ENCODE data around the gene PAF1. TPM values are rescaled to one million over a fixed set of nuclear protein-coding genes. Genes with fewer than 3 reads are reported as not detected.
A peak's percentile ranks its signal among the peaks of the same experiment; 100 is the strongest.

The PAF1 gene
- total RNA-seq, 1 experiment from 2014 or later, result 901 TPM

- CTCF ChIA-PET, result interaction anchor here (0.9 to 6.8 kb wide), 9 partner anchors 7 to 125 kb away, joined by 4 to 280 read pairs (median 13); partner anchors contain the start of genes MED29, PAF1 and RPS16
- Histone ChIP-seq H3K27me3 (ENCODE audit: control insufficient read depth, insufficient read depth, low read length) (no peaks in the 10 kb centered on the region), H3K27ac (ENCODE audit: low read length) (peak overlapping the region; percentile 92), H3K4me3 (ENCODE audit: low read depth in 2 of 2, low read length in 2 of 2) (peak overlapping the region in 1 of 2 experiments; percentile 55; a peak in 2 of 4 replicates), H3K36me3 (ENCODE audit: control insufficient read depth, insufficient read depth, low read length) (peaks cover 13% of the 10 kb centered on the region), H3K9me3 (ENCODE audit: control insufficient read depth, insufficient read depth, low read depth, low read length) (no peaks in the 10 kb centered on the region), H3K4me1 (ENCODE audit: control insufficient read depth, insufficient read depth, low read length) (peaks cover 58% of the 10 kb centered on the region)
- intact Hi-C loops (cut with micrococcal nuclease; ENCODE audit: unreplicated experiment) (loop anchor here (1.0 to 10.0 kb wide), 4 partner anchors 13 to 436 kb away; partner anchors contain the start of gene FBXO17), in situ Hi-C loops (cut with HindIII; ENCODE audit: low pct_unique_long_range_greater_than_20kb, low sequenced_read_pairs) (no loop called here)
- BruUV-seq (replicated peaks), result no TSS peak
- no peak for DNase-seq (ENCODE audit: low read depth, low spot score)
- ATAC-seq, result no peak
- POLR2A ChIA-PET, result interaction anchor here (1.0 to 2.3 kb wide), 9 partner anchors 10 to 64 kb away, joined by 7 to 41 read pairs (median 28); partner anchors contain the start of genes MED29, PAF1 and RPS16
- TF ChIP-seq SIN3A (IDR thresholded peaks at IDR 0.05; ENCODE audit: borderline replicate concordance, insufficient read depth, low read depth, low read length) (no peak), POLR2AphosphoS5 (IDR thresholded peaks at IDR 0.05; ENCODE audit: low read depth, low read length) (no peak), REST (IDR thresholded peaks at IDR 0.05; ENCODE audit: insufficient read depth in 1 of 2, low read depth in 2 of 2, low read length in 1 of 2) (no peak), TCF7L2 (IDR thresholded peaks at IDR 0.05; ENCODE audit: low read depth, low read length) (no peak), CTCF (IDR thresholded peaks at IDR 0.05) (no peak)
Observed at GRCh38 chr19:39410831-39411080, 19.9 kb upstream of the PAF1 start.

DNA sequence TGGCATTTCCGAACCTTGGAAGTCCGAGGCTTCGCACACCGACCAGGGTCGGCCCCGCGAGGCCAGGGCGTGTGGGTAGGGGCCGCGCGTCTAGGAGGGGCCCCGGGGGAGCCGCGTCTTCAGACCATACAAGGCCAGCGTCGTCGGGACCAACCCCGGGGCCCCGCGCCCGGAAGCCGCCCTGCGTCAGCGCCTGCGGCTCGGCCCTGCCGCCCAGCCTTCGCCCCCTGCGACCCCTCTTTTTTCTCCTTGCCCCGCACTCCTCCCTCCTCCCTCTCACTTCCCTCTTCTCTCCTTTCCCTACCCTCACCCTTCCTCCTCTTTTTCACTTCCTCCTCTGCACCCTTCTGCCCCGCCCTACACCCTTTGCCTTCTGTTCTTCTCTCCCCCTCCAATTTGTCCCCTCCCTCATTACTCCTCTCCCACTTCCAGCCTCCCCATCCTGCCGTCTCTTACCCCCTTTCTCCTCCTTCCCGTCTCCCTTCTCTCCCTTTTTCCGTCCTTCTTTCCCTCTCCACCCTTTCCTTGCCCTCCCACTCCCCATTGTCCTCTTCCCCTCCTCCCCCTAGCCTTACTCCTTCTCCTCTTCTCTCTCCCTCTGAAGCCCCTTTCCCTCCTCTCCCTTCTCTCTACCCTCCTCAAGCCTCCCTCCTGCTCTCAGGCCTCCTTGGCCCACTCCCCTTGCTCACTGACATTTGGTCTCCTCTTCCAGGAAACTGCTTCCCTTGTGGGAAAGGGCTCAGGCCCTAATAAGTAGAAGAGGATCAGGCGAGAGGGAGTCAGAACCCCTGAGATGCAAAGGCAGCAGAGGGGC lies 19.3 kb upstream of the PAF1 start:
- H3K9me3 ChIP-seq (ENCODE audit: control insufficient read depth, insufficient read depth, low read depth, low read length), result no peaks in the 10 kb centered on the region
- ChIA-PET POLR2A (interaction anchor here (2.3 to 15.7 kb wide), 4 partner anchors 9 to 23 kb away, joined by 35 to 524 read pairs (median 123); partner anchors contain the start of genes MED29, PAF1 and RPS16), CTCF (interaction anchor here (0.9 to 4.6 kb wide), 2 partner anchors 13 to 30 kb away, joined by 3 to 144 read pairs; no protein-coding TSS in a partner anchor)
- TF ChIP-seq POLR2AphosphoS5 (IDR thresholded peaks at IDR 0.05; ENCODE audit: low read depth, low read length) (no peak), CTCF (IDR thresholded peaks at IDR 0.05) (no peak), TCF7L2 (IDR thresholded peaks at IDR 0.05; ENCODE audit: low read depth, low read length) (no peak), REST (IDR thresholded peaks at IDR 0.05; ENCODE audit: insufficient read depth in 1 of 2, low read depth in 2 of 2, low read length in 1 of 2) (no peak), SIN3A (IDR thresholded peaks at IDR 0.05; ENCODE audit: borderline replicate concordance, insufficient read depth, low read depth, low read length) (no peak)
- in situ Hi-C loops (cut with HindIII; ENCODE audit: low pct_unique_long_range_greater_than_20kb, low sequenced_read_pairs) (no loop called here), intact Hi-C loops (cut with micrococcal nuclease; ENCODE audit: unreplicated experiment) (loop anchor here (2.0 to 10.0 kb wide), 3 partner anchors 81 to 435 kb away; partner anchors contain the start of gene FBXO17)
- no peaks in the 10 kb centered on the region for H3K27me3 ChIP-seq (ENCODE audit: control insufficient read depth, insufficient read depth, low read length)
- peak; percentile 5 for ATAC-seq
- H3K4me3 ChIP-seq (ENCODE audit: low read depth in 2 of 2, low read length in 2 of 2), result peak overlapping the region; percentile 42 to 55
- BruUV-seq (replicated peaks), result no TSS peak
- H3K4me1 ChIP-seq (ENCODE audit: control insufficient read depth, insufficient read depth, low read length), result peaks cover 58% of the 10 kb centered on the region
- DNase-seq (ENCODE audit: low read depth, low spot score), result no peak
- H3K27ac ChIP-seq (ENCODE audit: low read length), result peak overlapping the region; percentile 92
- H3K36me3 ChIP-seq (ENCODE audit: control insufficient read depth, insufficient read depth, low read length), result peaks cover 10% of the 10 kb centered on the region
